ENCODE data around the gene PKDCC.

PKDCC gene

DNA sequence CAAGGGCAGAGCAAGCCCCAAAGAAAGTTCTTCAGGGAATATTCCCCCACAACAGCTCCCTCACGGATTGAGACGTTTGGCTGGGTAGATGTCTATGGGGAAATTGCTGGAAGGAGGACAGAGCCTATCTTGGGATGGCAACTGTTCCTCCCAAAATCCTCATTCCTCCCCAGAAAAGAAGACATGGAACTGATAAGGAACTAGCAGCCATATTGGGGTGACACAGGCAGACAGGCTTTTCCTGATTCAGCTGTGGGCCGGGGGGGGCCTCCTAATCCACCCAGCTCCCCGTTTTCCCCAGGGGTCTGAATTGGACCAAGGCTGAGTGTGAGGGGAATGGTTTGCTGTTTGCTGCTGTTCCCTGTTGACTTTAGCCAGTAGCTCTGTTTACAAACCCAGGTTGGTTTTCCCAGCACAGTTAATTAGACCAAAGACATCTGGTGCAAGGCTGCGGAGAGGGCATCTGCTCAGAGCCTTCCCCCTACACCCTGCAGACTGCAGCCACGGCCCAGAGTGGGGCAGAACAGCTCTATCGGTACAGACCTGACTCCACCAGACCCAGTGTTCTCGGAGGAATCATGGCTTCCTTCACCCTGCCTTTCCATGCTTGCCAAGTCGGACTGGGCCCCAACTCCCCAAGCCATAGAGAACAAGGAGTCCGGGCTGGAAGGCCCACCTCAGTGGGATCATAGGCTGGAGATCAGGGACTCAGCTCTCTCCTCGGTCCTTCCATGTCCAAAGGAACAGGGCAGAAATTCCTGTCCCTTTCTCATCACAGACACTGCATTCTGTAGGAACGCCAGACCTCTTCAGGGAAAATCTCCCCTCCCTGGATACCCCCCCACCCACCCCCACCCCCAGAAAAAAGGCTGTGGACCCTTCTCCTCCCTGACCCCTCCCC is 1.7 kb upstream of the PKDCC start:
- peaks cover 9% of the 10 kb centered on the region for H3K4me1 ChIP-seq (ENCODE audit: control insufficient read depth, insufficient read depth, low read length)
- H3K4me3 ChIP-seq (ENCODE audit: low read length): no peak overlapping the region
- no peaks in the 10 kb centered on the region for H3K36me3 ChIP-seq (ENCODE audit: control insufficient read depth, insufficient read depth, low read length)
- H3K27ac ChIP-seq (ENCODE audit: low read depth, low read length): peak overlapping the region; percentile 19
- H3K27me3 ChIP-seq (ENCODE audit: control insufficient read depth, insufficient read depth, low read length): peaks cover 4% of the 10 kb centered on the region
- no peak overlapping the region for H3K9ac ChIP-seq (ENCODE audit: low read length)

DNA sequence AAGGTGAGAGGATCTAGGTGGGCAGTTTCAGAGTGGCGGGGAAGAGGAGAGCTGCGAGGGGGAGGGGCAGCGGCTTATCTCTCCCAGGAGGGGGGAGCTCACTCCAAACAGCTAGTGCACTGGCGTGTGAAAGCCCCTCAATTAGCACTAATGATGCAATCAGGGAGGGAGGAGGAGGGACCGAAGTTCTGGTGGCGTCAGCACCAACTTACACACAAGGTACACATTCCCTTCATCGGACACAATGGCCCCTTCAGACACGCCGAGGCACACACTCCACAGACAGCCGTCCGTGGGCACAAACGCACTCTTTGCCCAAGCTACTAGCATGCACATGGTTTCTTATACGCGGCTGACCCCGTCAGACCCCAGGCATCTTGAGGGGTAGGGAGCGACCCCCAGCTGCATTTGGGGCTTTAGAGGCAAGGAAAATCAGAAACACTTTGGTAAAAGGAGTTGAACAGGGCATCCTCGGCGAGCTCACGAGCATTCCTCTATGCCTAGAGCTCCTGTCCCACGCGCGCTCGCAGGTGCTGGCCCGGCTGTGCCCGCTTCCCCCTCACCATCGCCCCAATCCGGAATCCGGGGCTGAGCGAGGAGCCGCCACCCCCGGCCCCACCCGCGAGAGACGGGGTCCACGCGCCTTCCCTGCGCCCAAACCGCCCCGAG is 868 bp upstream of the PKDCC start:
- Histone ChIP-seq H3K9ac (ENCODE audit: low read length) (no peak overlapping the region), H3K27me3 (ENCODE audit: control insufficient read depth, insufficient read depth, low read length) (peaks cover 4% of the 10 kb centered on the region), H3K4me1 (ENCODE audit: control insufficient read depth, insufficient read depth, low read length) (peaks cover 14% of the 10 kb centered on the region), H3K4me3 (ENCODE audit: low read length) (peak overlapping the region; percentile 65), H3K27ac (ENCODE audit: low read depth, low read length) (peak overlapping the region; percentile 85), H3K36me3 (ENCODE audit: control insufficient read depth, insufficient read depth, low read length) (no peaks in the 10 kb centered on the region)

DNA sequence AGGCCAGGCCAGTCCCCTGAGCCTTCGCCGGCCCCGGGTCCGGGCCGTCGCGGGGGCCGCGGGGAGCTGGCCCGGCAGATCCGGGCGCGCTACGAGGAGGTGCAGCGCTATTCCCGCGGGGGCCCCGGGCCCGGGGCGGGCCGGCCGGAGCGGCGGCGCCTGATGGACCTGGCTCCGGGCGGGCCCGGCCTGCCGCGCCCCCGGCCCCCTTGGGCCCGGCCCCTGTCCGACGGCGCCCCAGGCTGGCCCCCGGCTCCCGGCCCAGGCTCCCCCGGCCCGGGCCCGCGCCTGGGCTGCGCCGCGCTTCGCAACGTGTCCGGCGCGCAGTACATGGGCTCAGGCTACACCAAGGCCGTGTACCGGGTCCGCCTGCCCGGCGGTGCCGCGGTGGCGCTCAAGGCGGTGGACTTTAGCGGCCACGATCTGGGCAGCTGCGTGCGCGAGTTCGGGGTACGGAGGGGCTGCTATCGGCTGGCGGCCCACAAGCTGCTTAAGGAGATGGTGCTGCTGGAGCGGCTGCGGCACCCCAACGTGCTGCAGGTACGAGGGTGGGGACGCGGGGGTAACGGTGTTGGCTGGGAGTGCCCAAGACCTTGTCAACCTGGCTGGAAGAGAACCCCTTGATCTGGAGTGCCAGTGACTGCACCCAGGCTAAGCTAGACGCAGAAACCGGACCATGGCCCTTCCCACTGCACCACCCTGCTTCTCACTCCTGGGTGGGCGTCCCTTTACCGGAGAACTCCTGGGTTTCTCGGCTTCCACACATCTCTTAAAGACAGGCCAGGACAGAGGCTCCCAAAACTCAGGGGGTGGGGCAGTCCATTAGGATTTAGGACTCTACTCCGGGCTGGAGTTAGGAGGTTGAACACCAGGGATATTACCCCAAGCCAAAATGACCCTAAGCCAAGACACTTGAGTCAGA is 739 bp downstream of the PKDCC start:
- peak overlapping the region; percentile 94 for H3K27ac ChIP-seq (ENCODE audit: low read depth, low read length)
- peaks cover 27% of the 10 kb centered on the region for H3K4me1 ChIP-seq (ENCODE audit: control insufficient read depth, insufficient read depth, low read length)
- peak overlapping the region; percentile 63 for H3K9ac ChIP-seq (ENCODE audit: low read length)
- peaks cover 5% of the 10 kb centered on the region for H3K27me3 ChIP-seq (ENCODE audit: control insufficient read depth, insufficient read depth, low read length)
- H3K36me3 ChIP-seq (ENCODE audit: control insufficient read depth, insufficient read depth, low read length): no peaks in the 10 kb centered on the region
- H3K4me3 ChIP-seq (ENCODE audit: low read length): peak overlapping the region; percentile 85

DNA sequence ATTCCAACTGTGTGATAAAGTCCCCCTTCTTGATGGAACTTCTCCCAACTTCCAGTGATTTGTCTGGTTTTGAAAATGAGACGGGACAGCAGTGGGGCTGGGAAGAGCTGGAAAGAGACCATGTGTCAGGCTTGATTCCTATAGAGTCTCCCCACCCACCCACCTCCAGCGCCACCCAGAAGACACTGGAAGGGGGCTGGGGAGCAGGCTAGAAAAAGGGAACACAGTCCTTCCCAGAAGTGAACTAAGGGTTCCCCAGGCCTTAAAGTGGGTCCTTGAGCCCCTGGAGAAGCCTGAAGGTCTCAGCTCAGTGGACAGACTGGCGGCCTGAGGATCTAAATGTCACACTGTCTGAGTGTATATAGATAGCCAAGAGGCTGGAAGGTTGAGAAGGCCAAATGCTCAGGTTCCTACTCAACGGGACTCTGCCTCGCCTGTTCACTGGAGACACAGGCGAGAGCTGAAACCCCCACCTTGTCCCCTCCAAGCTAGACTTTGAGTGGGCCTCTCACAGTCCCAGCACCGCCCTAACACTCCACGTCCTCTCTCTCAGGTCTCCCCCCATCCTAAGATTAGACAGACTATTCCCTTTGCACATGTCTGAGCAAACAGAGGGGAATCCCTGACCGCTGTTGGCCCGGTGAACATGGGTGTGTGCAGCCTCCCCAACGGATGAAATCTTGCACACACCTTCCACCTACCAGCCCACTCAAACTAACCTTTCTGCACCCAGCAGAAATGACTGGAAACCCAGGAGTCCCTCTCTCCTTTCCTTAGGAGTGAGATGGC is 1.6 kb downstream of the PKDCC start:
- Histone ChIP-seq H3K27ac (ENCODE audit: low read depth, low read length) (peak overlapping the region; percentile 94), H3K4me3 (ENCODE audit: low read length) (peak overlapping the region; percentile 85), H3K9ac (ENCODE audit: low read length) (peak overlapping the region; percentile 63), H3K27me3 (ENCODE audit: control insufficient read depth, insufficient read depth, low read length) (peaks cover 5% of the 10 kb centered on the region), H3K36me3 (ENCODE audit: control insufficient read depth, insufficient read depth, low read length) (no peaks in the 10 kb centered on the region), H3K4me1 (ENCODE audit: control insufficient read depth, insufficient read depth, low read length) (peaks cover 35% of the 10 kb centered on the region)

DNA sequence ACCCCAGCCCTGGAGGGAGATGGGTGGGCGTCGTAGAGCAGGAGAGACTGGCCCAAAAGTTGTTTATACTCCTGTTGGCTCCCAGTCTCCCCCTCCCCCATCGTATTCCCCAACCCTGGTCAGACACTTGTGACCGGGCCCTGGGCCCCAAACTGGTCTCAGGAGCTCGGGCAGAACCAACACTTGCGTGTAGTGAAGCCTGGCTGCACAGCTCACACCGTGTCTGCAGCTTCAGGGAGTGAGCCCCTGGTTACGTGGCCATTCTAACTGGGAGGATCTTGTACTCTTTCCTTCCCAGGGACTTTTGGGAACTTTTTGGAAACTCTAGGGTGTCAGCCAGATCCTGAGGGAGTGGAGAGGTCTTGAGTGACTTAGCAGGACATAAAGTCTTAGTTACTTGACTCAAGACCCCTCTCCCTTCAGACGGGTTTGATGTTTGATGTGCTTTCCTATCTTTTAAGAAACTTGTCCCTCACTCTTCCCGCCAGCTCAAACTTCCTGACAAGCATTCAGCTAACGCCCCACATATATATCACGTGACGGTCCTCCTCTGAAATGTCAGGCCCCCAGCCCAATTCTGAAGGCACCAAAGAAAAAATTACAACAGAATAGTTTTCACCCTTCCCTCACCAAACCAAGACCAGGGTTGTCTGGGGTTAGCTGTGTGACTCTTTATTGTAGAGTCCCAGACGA is 2.3 kb downstream of the PKDCC start:
- Histone ChIP-seq H3K27ac (ENCODE audit: low read depth, low read length) (peak overlapping the region; percentile 94), H3K4me1 (ENCODE audit: control insufficient read depth, insufficient read depth, low read length) (peaks cover 43% of the 10 kb centered on the region), H3K27me3 (ENCODE audit: control insufficient read depth, insufficient read depth, low read length) (peaks cover 5% of the 10 kb centered on the region), H3K36me3 (ENCODE audit: control insufficient read depth, insufficient read depth, low read length) (peaks cover 1% of the 10 kb centered on the region), H3K4me3 (ENCODE audit: low read length) (peak overlapping the region; percentile 85), H3K9ac (ENCODE audit: low read length) (peak overlapping the region; percentile 3)

DNA sequence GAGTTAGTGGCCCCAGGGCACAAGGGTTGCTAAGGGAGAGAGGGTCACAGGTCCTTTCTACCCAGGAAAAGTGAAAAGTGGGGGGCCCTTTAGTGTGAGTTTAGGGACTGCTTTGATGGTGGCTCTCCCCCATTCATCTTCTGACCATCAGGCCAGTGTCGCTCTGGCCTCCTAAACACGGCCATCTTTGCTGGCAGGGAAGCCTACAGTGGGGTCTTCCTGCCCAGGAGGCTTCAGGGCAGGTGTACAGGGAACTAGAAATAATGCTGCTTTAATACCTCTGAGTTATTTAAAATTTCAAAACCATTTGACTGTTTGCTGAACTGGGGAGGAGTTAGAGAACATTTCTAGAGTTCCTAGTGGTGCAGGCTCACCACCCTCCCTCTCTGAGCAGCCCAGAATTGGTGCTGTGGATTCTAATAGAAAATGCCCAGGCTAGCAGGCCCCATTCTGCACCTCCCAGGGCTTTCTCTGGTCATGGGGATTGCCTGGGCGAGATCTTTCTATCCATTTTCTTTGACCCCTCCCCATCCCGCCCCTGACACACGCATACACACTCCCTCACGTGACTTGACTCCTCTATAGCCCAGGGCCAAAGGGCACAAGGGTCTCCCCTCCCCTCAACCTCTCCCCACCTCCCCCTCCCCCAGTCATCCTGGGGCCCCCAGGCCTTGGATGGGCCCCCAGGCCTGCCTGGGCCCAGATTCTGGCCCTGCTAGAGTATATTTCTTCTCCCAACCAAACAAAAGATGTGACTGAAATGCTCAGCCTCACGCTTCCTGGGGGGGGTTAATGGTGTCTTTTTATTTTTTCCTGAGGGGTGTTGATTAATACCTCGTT is 3.1 kb downstream of the PKDCC start:
- Histone ChIP-seq H3K4me3 (ENCODE audit: low read length) (peak overlapping the region; percentile 85), H3K9ac (ENCODE audit: low read length) (no peak overlapping the region), H3K27ac (ENCODE audit: low read depth, low read length) (peak overlapping the region; percentile 94), H3K36me3 (ENCODE audit: control insufficient read depth, insufficient read depth, low read length) (peaks cover 5% of the 10 kb centered on the region), H3K27me3 (ENCODE audit: control insufficient read depth, insufficient read depth, low read length) (peaks cover 4% of the 10 kb centered on the region), H3K4me1 (ENCODE audit: control insufficient read depth, insufficient read depth, low read length) (peaks cover 50% of the 10 kb centered on the region)

DNA sequence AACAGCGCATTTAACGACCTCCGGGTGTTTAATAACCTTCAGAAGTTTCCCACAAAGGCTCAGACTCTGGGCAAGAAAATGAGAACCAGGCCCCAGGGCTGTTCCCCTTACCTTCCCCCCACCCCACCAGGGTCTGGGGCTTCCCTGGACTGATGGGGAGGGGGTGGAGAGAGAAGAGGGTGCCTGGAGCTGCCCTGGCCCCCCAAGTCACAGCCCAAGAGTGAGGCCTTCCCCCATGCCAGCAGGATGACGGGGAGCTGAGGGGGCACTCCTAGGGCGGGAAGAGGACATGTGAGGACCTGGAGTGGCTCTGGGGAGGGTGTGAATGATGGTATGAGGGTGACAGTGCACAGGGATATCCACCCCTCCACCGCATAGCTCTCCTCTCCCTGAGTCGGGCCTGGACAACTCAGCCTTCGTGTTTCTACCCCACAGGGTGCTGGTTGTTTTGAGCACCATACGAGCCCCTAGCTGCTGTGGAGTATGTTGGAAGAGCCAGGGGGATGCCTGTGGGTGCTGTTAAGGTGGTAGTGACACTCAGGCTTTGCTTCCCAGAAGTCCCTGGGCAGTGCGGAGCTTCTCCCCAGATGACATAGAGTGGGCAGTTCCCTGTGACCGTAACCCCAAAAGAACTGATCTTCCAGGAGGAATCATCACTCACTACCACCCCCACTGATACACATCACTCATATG is 3.9 kb downstream of the PKDCC start:
- Histone ChIP-seq H3K4me1 (ENCODE audit: control insufficient read depth, insufficient read depth, low read length) (peaks cover 57% of the 10 kb centered on the region), H3K4me3 (ENCODE audit: low read length) (peak overlapping the region; percentile 85), H3K36me3 (ENCODE audit: control insufficient read depth, insufficient read depth, low read length) (peaks cover 6% of the 10 kb centered on the region), H3K27ac (ENCODE audit: low read depth, low read length) (peak overlapping the region; percentile 94), H3K27me3 (ENCODE audit: control insufficient read depth, insufficient read depth, low read length) (peaks cover 2% of the 10 kb centered on the region), H3K9ac (ENCODE audit: low read length) (no peak overlapping the region)

DNA sequence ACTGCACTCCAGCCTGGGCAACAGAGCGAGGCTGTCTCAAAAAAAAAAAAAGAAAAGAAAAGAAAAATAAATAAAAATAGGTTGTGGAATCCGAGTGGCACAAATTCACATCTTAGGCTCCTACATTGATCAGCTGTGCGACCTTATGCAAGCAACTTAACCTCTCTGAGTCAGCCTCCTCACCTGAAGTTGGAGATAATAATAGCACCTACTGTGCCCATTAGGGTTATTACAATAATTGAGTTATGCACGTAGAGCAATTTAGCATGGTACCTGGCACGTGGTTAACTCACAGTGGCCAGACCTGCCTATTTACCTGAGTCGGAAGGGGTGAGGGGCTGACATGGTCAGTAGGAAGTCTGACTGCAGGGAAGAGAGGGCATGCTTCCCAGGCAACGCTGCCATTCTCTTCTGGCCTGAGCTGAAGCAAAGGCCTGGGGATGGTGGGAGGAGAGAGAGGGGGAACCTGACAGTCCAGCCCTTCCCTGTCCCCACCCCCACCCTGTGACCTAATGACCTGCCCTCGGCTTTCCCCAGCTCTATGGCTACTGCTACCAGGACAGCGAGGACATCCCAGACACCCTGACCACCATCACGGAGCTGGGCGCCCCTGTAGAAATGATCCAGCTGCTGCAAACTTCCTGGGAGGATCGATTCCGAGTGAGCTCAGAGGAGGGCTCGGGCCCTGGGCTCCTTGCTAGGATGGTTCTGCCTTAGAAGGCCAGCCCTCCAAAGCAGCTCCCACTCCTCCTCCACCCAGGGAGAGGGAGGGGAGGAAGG is 5.1 kb downstream of the PKDCC start:
- peaks cover 2% of the 10 kb centered on the region for H3K27me3 ChIP-seq (ENCODE audit: control insufficient read depth, insufficient read depth, low read length)
- H3K36me3 ChIP-seq (ENCODE audit: control insufficient read depth, insufficient read depth, low read length): peaks cover 18% of the 10 kb centered on the region
- peak overlapping the region; percentile 94 for H3K27ac ChIP-seq (ENCODE audit: low read depth, low read length)
- H3K4me1 ChIP-seq (ENCODE audit: control insufficient read depth, insufficient read depth, low read length): peaks cover 61% of the 10 kb centered on the region
- H3K9ac ChIP-seq (ENCODE audit: low read length): peak overlapping the region; percentile 5
- peak overlapping the region; percentile 14 for H3K4me3 ChIP-seq (ENCODE audit: low read length)

DNA sequence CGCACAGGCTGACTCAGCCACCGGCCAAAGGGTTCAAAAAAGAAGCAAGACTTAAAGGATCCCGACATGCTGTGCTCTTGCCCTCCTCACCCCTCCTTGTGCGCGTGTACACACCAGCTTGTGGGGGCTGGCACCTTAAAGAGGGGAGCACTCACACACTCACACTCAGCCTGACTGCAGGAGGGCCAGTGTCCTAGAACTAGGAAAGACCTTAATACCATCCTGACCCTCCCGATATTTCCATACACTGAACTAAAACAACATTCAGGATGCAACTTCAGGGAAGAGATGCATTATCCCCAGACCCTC is 5.6 kb downstream of the PKDCC start:
- H3K36me3 ChIP-seq (ENCODE audit: control insufficient read depth, insufficient read depth, low read length): peaks cover 18% of the 10 kb centered on the region
- H3K4me3 ChIP-seq (ENCODE audit: low read length): peak overlapping the region; percentile 14
- H3K27me3 ChIP-seq (ENCODE audit: control insufficient read depth, insufficient read depth, low read length): peaks cover 2% of the 10 kb centered on the region
- H3K9ac ChIP-seq (ENCODE audit: low read length): peak overlapping the region; percentile 24
- H3K27ac ChIP-seq (ENCODE audit: low read depth, low read length): peak overlapping the region; percentile 94
- peaks cover 61% of the 10 kb centered on the region for H3K4me1 ChIP-seq (ENCODE audit: control insufficient read depth, insufficient read depth, low read length)

All from rectal smooth muscle tissue (tissue), 1 donor.